IMR-90 (cell line): ENCODE data around the gene ARHGAP15. TPM values are rescaled to one million over a fixed set of nuclear protein-coding genes. Genes with fewer than 3 reads are reported as not detected.

ENCODE experiments used
- ATAC-seq: fragments of 200-7000 bp; cut with Tn5 transposase; 2 replicates; pipeline ENCODE4 v1.9.1; 2020; ENCODE audit warnings: low read depth, mild to moderate bottlenecking, moderate library complexity
- BruUV-seq: library from RNA; stranded (reverse); fragments of 400-500 nt; replicated peaks from 2 replicates; lab custom pipeline; 2021; lab: Mats Ljungman, UMichigan
- CTCF ChIA-PET: fragments of 300-600 bp; formaldehyde crosslinking; extraction: SDS; loops from one replicate; lab custom pipeline; 2021; ENCODE audit warnings: antibody characterized with exemption; lab: Yijun Ruan, JAX
- POLR2A ChIA-PET: fragments of 300-600 bp; sonication (Branson Sonifier 250); formaldehyde crosslinking; loops from one replicate; lab custom pipeline; 2022; ENCODE audit warnings: antibody characterized with exemption; ENCODE audit not compliant: unreplicated experiment; lab: Charles Lee
- DNase-seq: peaks from one replicate; pipeline ENCODE4 v3.0.0; 2013
- H2AFZ ChIP-seq: replicated peaks from 2 replicates; pipeline ENCODE3; 2013; ENCODE audit warnings: low read length, mild to moderate bottlenecking; ENCODE audit not compliant: poor library complexity
- H2AK5ac ChIP-seq: 2 replicates; pipeline ENCODE4 v1.6.1; 2013; ENCODE audit warnings: low read depth, low read length, inconsistent platforms
- H2AK9ac ChIP-seq: replicated peaks from 2 replicates; pipeline ENCODE3; 2013; ENCODE audit warnings: mild to moderate bottlenecking, low read depth, low read length, moderate library complexity; ENCODE audit not compliant: poor library complexity
- H2BK120ac ChIP-seq: 2 replicates; pipeline ENCODE4 v1.6.1; 2013; ENCODE audit warnings: low read depth, low read length, inconsistent platforms
- H2BK15ac ChIP-seq: 3 replicates; pipeline ENCODE4 v1.6.1; 2013; ENCODE audit warnings: low read depth, low read length, inconsistent platforms
- H2BK20ac ChIP-seq: 2 replicates; pipeline ENCODE4 v1.6.1; 2013; ENCODE audit warnings: low read depth, mild to moderate bottlenecking, inconsistent platforms, low read length, moderate library complexity
- H2BK5ac ChIP-seq: 2 replicates; pipeline ENCODE4 v1.6.1; 2013; ENCODE audit warnings: mild to moderate bottlenecking, low read depth, low read length, inconsistent platforms; ENCODE audit not compliant: poor library complexity, severe bottlenecking
- H3K14ac ChIP-seq: replicated peaks from 2 replicates; pipeline ENCODE4 v1.6.1; 2013; ENCODE audit warnings: low read depth, low read length, inconsistent platforms
- H3K18ac ChIP-seq: 2 replicates; pipeline ENCODE4 v1.6.1; 2013; ENCODE audit warnings: low read depth, low read length, control low read depth
- H3K23ac ChIP-seq: 2 replicates; pipeline ENCODE4 v1.6.1; 2013; ENCODE audit warnings: low read depth, low read length, inconsistent platforms
- H3K27ac ChIP-seq: 2 replicates; pipeline ENCODE4 v1.5.1; 2013; ENCODE audit warnings: mild to moderate bottlenecking, control low read depth, low read length; ENCODE audit not compliant: insufficient read depth
- H3K27me3 ChIP-seq: 2 replicates; pipeline ENCODE4 v1.6.1; 2013; ENCODE audit warnings: low read length; ENCODE audit not compliant: control insufficient read depth, insufficient read depth
- H3K36me3 ChIP-seq: 2 replicates; pipeline ENCODE4 v1.6.1; 2013; ENCODE audit warnings: low read length, mixed read lengths; ENCODE audit not compliant: control insufficient read depth, insufficient read depth
- H3K4ac ChIP-seq: 2 replicates; pipeline ENCODE4 v1.6.1; 2013; ENCODE audit warnings: low read depth, low read length, inconsistent platforms
- H3K4me1 ChIP-seq: 2 replicates; pipeline ENCODE4 v1.6.1; 2013; ENCODE audit warnings: low read length, mixed read lengths; ENCODE audit not compliant: control insufficient read depth, insufficient read depth
- H3K4me2 ChIP-seq: 2 replicates; pipeline ENCODE4 v1.6.1; 2013; ENCODE audit warnings: low read depth, mild to moderate bottlenecking, control low read depth, low read length, moderate library complexity
- H3K4me3 ChIP-seq: 2 replicates; pipeline ENCODE4 v1.5.1; 2013; ENCODE audit warnings: low read depth, mild to moderate bottlenecking, control low read depth, low read length, moderate library complexity; ENCODE audit not compliant: insufficient read depth
- H3K56ac ChIP-seq: 2 replicates; pipeline ENCODE4 v1.6.1; 2013; ENCODE audit warnings: low read length, inconsistent platforms; ENCODE audit not compliant: insufficient read depth; ENCODE audit errors: extremely low read depth
- H3K79me1 ChIP-seq, 2 experiments: 2 replicates each; pipeline ENCODE4 v1.6.1; 2013; ENCODE audit warnings: low read length in 2 of 2, inconsistent platforms in 1 of 2, low read depth in 1 of 2
- H3K9ac ChIP-seq: 2 replicates; pipeline ENCODE4 v1.6.1; 2013; ENCODE audit warnings: low read depth, low read length, control low read depth
- H3K9me1 ChIP-seq: 2 replicates; pipeline ENCODE4 v1.6.1; 2013; ENCODE audit warnings: low read length, inconsistent platforms; ENCODE audit not compliant: insufficient read depth
- H3K9me3 ChIP-seq: 2 replicates; pipeline ENCODE4 v1.6.1; 2013; ENCODE audit warnings: low read length; ENCODE audit not compliant: control insufficient read depth, insufficient read depth
- H4K20me1 ChIP-seq: 2 replicates; pipeline ENCODE4 v1.6.1; 2013; ENCODE audit warnings: low read length, inconsistent platforms; ENCODE audit not compliant: insufficient read depth
- H4K5ac ChIP-seq: 2 replicates; pipeline ENCODE4 v1.6.1; 2013; ENCODE audit warnings: mild to moderate bottlenecking, low read depth, low read length, control low read depth
- H4K8ac ChIP-seq, 2 experiments: 2 replicates each; pipeline ENCODE4 v1.6.1; 2013; ENCODE audit warnings: low read depth in 2 of 2, low read length in 2 of 2, control low read depth in 1 of 2, inconsistent platforms in 1 of 2
- H4K91ac ChIP-seq: 2 replicates; pipeline ENCODE4 v1.6.1; 2013; ENCODE audit warnings: low read depth, low read length, inconsistent platforms; ENCODE audit not compliant: insufficient read depth
- POLR2A ChIP-seq: IDR thresholded peaks from 2 replicates; pipeline ENCODE4 v1.6.1; 2012; ENCODE audit warnings: mild to moderate bottlenecking, low read depth, low read length
- WGBS, 2 experiments: methylation state at CpG; one replicate each; pipeline versions ENCODE4 v1.1.5 to v1.1.7; 2013; ENCODE audit warnings: missing lambda C conversion rate in 2 of 2; ENCODE audit not compliant: insufficient read length in 1 of 2; ENCODE audit errors: extremely low coverage in 2 of 2; 5-methylcytosine and 5-hydroxymethylcytosine counted together
- dilution Hi-C: fragments of 300-500 bp; cut with HindIII; formaldehyde crosslinking; loops from one replicate; pipeline ENCODE4 v1.14.3; 2018; ENCODE audit warnings: low sequenced_read_pairs; ENCODE audit not compliant: unreplicated experiment
- in situ Hi-C: fragments of 300-500 bp; cut with MboI; formaldehyde crosslinking; loops from 3 replicates; pipeline ENCODE4 v1.14.3; 2019; ENCODE audit warnings: low sequenced_read_pairs, inconsistent platforms, mixed read lengths
- intact Hi-C: fragments of 100-400 bp; cut with micrococcal nuclease; formaldehyde crosslinking; loops from 2 replicates; pipeline ENCODE4 v1.10.0; 2022
- polyA plus RNA-seq, 3 experiments: library from polyadenylated mRNA; depleted of rRNA; stranded (reverse); fragments of >200 nt; gene quantifications; 2 replicates each; pipeline ENCODE4 v1.2.3, GENCODE V29; 2012; ENCODE audit warnings: low replicate concordance in 1 of 3
- total RNA-seq: library from RNA; depleted of rRNA; stranded (reverse); fragments of >200 nt; gene quantifications from 2 replicates; pipeline ENCODE4 v1.2.3, GENCODE V29; 2012

The ARHGAP15 gene
- total and polyA plus RNA-seq, 2 of the 4 experiments (the other 2 are of a cell fraction) = not detected

- ChIA-PET CTCF (interaction anchor here (0.9 kb wide), 1 partner anchor 9 kb away, joined by 3 read pairs; no protein-coding TSS in a partner anchor), POLR2A (no interaction called here)
- Histone ChIP-seq H3K9me3 (no peaks in the 10 kb centered on the region), H3K79me1 (no peaks in the 10 kb centered on the region), H3K9ac (no peak overlapping the region), H3K4me1 (no peaks in the 10 kb centered on the region; the same call in 1 of the 2 replicates), H3K4me2 (no peak overlapping the region), H3K27me3 (no peaks in the 10 kb centered on the region), H3K23ac (no peak overlapping the region), H2BK15ac (no peak overlapping the region), H3K36me3 (no peaks in the 10 kb centered on the region), H3K4me3 (no peak overlapping the region), H3K56ac (no peak overlapping the region), H4K8ac (no peak overlapping the region), H3K9me1 (no peaks in the 10 kb centered on the region), H2BK20ac (no peak overlapping the region; the same call in 1 of the 2 replicates), H3K4ac (no peak overlapping the region), H3K27ac (no peak overlapping the region), H2AK9ac (no peak overlapping the region), H4K91ac (no peak overlapping the region), H4K20me1 (no peaks in the 10 kb centered on the region), H3K14ac (no peak overlapping the region), H2BK120ac (no peak overlapping the region), H4K5ac (no peak overlapping the region), H2BK5ac (no peak overlapping the region), H2AFZ (no peak overlapping the region), H2AK5ac (no peak overlapping the region), H3K18ac (no peak overlapping the region)
- 100% methylated on average over 3 of the region's 5 CpGs; no CpG with 5 or more reads in 1 of the 2 experiments for WGBS, 2 experiments
- no TSS peak for BruUV-seq
- dilution Hi-C loops = no loop called here
- DNase-seq = no peak
- no peak for TF ChIP-seq POLR2A
- ATAC-seq = no peak
- intact Hi-C loops = no loop called here
- in situ Hi-C loops = no loop called here
Observed at GRCh38 chr2:143740431-143740830, 611.2 kb downstream of the ARHGAP15 start.
